Measurements from ENCODE around the gene ULK2.

The ULK2 gene

GRCh38 chr17:19724501-19725420, 143.0 kb downstream of the ULK2 start:
- no peak for DNase-seq

DNA sequence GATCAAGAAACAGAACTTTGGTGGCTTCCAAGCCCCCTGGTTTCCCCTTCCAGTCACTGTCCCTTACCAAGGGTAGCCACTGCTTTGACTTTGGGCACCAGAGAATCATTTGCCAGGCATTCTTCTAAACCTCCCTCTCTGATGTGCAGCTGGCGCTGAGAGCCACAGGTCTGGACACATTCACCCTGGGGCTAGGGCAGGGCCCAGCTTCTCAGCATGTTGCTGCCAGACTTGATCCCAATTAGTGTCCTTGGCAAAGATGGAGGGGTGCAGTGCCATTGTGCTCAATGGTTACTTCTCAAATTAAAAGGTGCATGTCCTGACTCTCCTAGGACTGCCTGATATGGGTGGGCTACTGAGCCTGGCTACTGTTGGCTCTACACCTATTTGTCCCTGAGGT, 143.8 kb downstream of the ULK2 start:
- DNase-seq, result peak; percentile 1

All from NCI-H1105 treated with DMSO at 0.1 percent for 48 hours (cell line).